ENCODE results near the gene CHN2. TPM values are rescaled to one million over a fixed set of nuclear protein-coding genes. Genes with fewer than 3 reads are reported as not detected.

Gene CHN2
- total RNA-seq, 1 donor from 2014 or later: 14.2 TPM

GRCh38 chr7:29224726-29225125, 30.2 kb downstream of the CHN2 start:
- no peak for ATAC-seq
- no peaks in the 10 kb centered on the region for H3K9me3 ChIP-seq
- H3K27ac ChIP-seq: no peak overlapping the region
- no peak for DNase-seq
- no peaks in the 10 kb centered on the region for H3K27me3 ChIP-seq (ENCODE audit: low read depth)
- no peaks in the 10 kb centered on the region for H3K36me3 ChIP-seq
- no peak overlapping the region for H3K4me3 ChIP-seq
- H3K4me1 ChIP-seq: no peaks in the 10 kb centered on the region
- TF ChIP-seq CTCF (IDR thresholded peaks at IDR 0.05): no peak
- intact Hi-C loops (cut with DNase I): no loop called here

- H3K27ac ChIP-seq: no peak overlapping the region
- no peaks in the 10 kb centered on the region for H3K9me3 ChIP-seq
- H3K36me3 ChIP-seq: no peaks in the 10 kb centered on the region
- no peak overlapping the region for H3K4me3 ChIP-seq
- no peaks in the 10 kb centered on the region for H3K27me3 ChIP-seq (ENCODE audit: low read depth)
- H3K4me1 ChIP-seq: no peaks in the 10 kb centered on the region
- DNase-seq: no peak
- TF ChIP-seq CTCF (IDR thresholded peaks at IDR 0.05): no peak
- intact Hi-C loops (cut with DNase I): no loop called here
- ATAC-seq: no peak
Observed at GRCh38 chr7:29228289-29229011, 33.9 kb downstream of the CHN2 start.

GRCh38 chr7:29229066-29229465, 34.5 kb downstream of the CHN2 start:
- H3K36me3 ChIP-seq: no peaks in the 10 kb centered on the region
- no peaks in the 10 kb centered on the region for H3K4me1 ChIP-seq
- no peak overlapping the region for H3K27ac ChIP-seq
- no peaks in the 10 kb centered on the region for H3K27me3 ChIP-seq (ENCODE audit: low read depth)
- DNase-seq (no peak), ATAC-seq (no peak)
- intact Hi-C loops (cut with DNase I): no loop called here
- no peak overlapping the region for H3K4me3 ChIP-seq
- H3K9me3 ChIP-seq: no peaks in the 10 kb centered on the region
- TF ChIP-seq CTCF (IDR thresholded peaks at IDR 0.05): no peak

- H3K27ac ChIP-seq: no peak overlapping the region
- H3K36me3 ChIP-seq: no peaks in the 10 kb centered on the region
- H3K4me1 ChIP-seq: no peaks in the 10 kb centered on the region
- no peaks in the 10 kb centered on the region for H3K9me3 ChIP-seq
- no peak for TF ChIP-seq CTCF (IDR thresholded peaks at IDR 0.05)
- no peaks in the 10 kb centered on the region for H3K27me3 ChIP-seq (ENCODE audit: low read depth)
- H3K4me3 ChIP-seq: no peak overlapping the region
- no peak for ATAC-seq
- no peak for DNase-seq
- intact Hi-C loops (cut with DNase I): no loop called here
Observed at GRCh38 chr7:29229946-29230345, 35.4 kb downstream of the CHN2 start.

GRCh38 chr7:29230871-29231345, 36.3 kb downstream of the CHN2 start:
- Histone ChIP-seq H3K27me3 (ENCODE audit: low read depth) (no peaks in the 10 kb centered on the region), H3K27ac (no peak overlapping the region), H3K9me3 (no peaks in the 10 kb centered on the region), H3K4me3 (no peak overlapping the region), H3K36me3 (no peaks in the 10 kb centered on the region), H3K4me1 (no peaks in the 10 kb centered on the region)
- TF ChIP-seq CTCF (IDR thresholded peaks at IDR 0.05): no peak
- ATAC-seq (no peak), DNase-seq (no peak)
- intact Hi-C loops (cut with DNase I): no loop called here
